ENCODE data around the gene SLAMF6.

SLAMF6 gene

GRCh38 chr1:160553778-160554177 lies 30.7 kb upstream of the SLAMF6 start:
- Histone ChIP-seq H3K9me3 (ENCODE audit: insufficient read depth, low read length) (no peaks in the 10 kb centered on the region), H3K4me2 (ENCODE audit: low read depth, low read length, poor library complexity, severe bottlenecking) (no peak overlapping the region), H3K4me3 (ENCODE audit: insufficient read depth, low read length, poor library complexity, severe bottlenecking) (no peak overlapping the region), H3K36me3 (ENCODE audit: low read length) (peaks cover 3% of the 10 kb centered on the region; the same call in 1 of the 2 replicates), H3F3A (ENCODE audit: insufficient read depth) (no peaks in the 10 kb centered on the region), H2AFZ (ENCODE audit: low read depth, low read length, severe bottlenecking) (no peak overlapping the region), H3K27me3 (ENCODE audit: low read length) (no peaks in the 10 kb centered on the region), H3K79me2 (ENCODE audit: insufficient read depth, low read length) (no peaks in the 10 kb centered on the region), H4K20me1 (ENCODE audit: low read depth, low read length) (no peaks in the 10 kb centered on the region), H3K27ac (ENCODE audit: low read depth, low read length) (no peak overlapping the region), H3K9me2 (replicated peaks; ENCODE audit: insufficient read depth, low read length) (no peaks in the 10 kb centered on the region), H3K9ac (ENCODE audit: low read length) (no peak overlapping the region)
- TF ChIP-seq EZH2phosphoT487 (conservative IDR thresholded peaks at IDR 0.05; ENCODE audit: low read length) (no peak), CTCF (IDR thresholded peaks at IDR 0.05; ENCODE audit: insufficient read depth, low read length, poor library complexity, severe bottlenecking) (no peak)

GRCh38 chr1:160552425-160552824 lies 29.4 kb upstream of the SLAMF6 start:
- Histone ChIP-seq H3K4me3 (ENCODE audit: insufficient read depth, low read length, poor library complexity, severe bottlenecking) (no peak overlapping the region), H3K27ac (ENCODE audit: low read depth, low read length) (no peak overlapping the region), H3K9me2 (replicated peaks; ENCODE audit: insufficient read depth, low read length) (no peaks in the 10 kb centered on the region), H3F3A (ENCODE audit: insufficient read depth) (no peaks in the 10 kb centered on the region), H3K79me2 (ENCODE audit: insufficient read depth, low read length) (no peaks in the 10 kb centered on the region), H3K9me3 (ENCODE audit: insufficient read depth, low read length) (no peaks in the 10 kb centered on the region), H3K36me3 (ENCODE audit: low read length) (peaks cover 3% of the 10 kb centered on the region; the same call in 1 of the 2 replicates), H3K4me2 (ENCODE audit: low read depth, low read length, poor library complexity, severe bottlenecking) (no peak overlapping the region), H3K27me3 (ENCODE audit: low read length) (no peaks in the 10 kb centered on the region), H3K9ac (ENCODE audit: low read length) (no peak overlapping the region), H4K20me1 (ENCODE audit: low read depth, low read length) (no peaks in the 10 kb centered on the region), H2AFZ (ENCODE audit: low read depth, low read length, severe bottlenecking) (no peak overlapping the region)
- TF ChIP-seq EZH2phosphoT487 (conservative IDR thresholded peaks at IDR 0.05; ENCODE audit: low read length) = no peak
- TF ChIP-seq CTCF (IDR thresholded peaks at IDR 0.05; ENCODE audit: insufficient read depth, low read length, poor library complexity, severe bottlenecking) = no peak

- peak; percentile 32 for TF ChIP-seq CTCF (IDR thresholded peaks at IDR 0.05; ENCODE audit: insufficient read depth, low read length, poor library complexity, severe bottlenecking)
- TF ChIP-seq EZH2phosphoT487 (conservative IDR thresholded peaks at IDR 0.05; ENCODE audit: low read length) = no peak
- Histone ChIP-seq H3K9me2 (replicated peaks; ENCODE audit: insufficient read depth, low read length) (no peaks in the 10 kb centered on the region), H2AFZ (ENCODE audit: low read depth, low read length, severe bottlenecking) (no peak overlapping the region), H3K4me2 (ENCODE audit: low read depth, low read length, poor library complexity, severe bottlenecking) (no peak overlapping the region), H3K36me3 (ENCODE audit: low read length) (peaks cover 3% of the 10 kb centered on the region; the same call in 1 of the 2 replicates), H4K20me1 (ENCODE audit: low read depth, low read length) (no peaks in the 10 kb centered on the region), H3K9ac (ENCODE audit: low read length) (no peak overlapping the region), H3F3A (ENCODE audit: insufficient read depth) (no peaks in the 10 kb centered on the region), H3K9me3 (ENCODE audit: insufficient read depth, low read length) (no peaks in the 10 kb centered on the region), H3K4me3 (ENCODE audit: insufficient read depth, low read length, poor library complexity, severe bottlenecking) (no peak overlapping the region), H3K79me2 (ENCODE audit: insufficient read depth, low read length) (no peaks in the 10 kb centered on the region), H3K27ac (ENCODE audit: low read depth, low read length) (no peak overlapping the region), H3K27me3 (ENCODE audit: low read length) (no peaks in the 10 kb centered on the region)
These were observed 27.5 kb upstream of the SLAMF6 start for GRCh38 chr1:160550572-160551034.
